Adrenal gland (tissue), 12 donors: ENCODE data around the gene CAMK1D. TPM values are rescaled to one million over a fixed set of nuclear protein-coding genes. Genes with fewer than 3 reads are reported as not detected.
A peak's percentile ranks its signal among the peaks of the same experiment; 100 is the strongest.

Experiments used
- DNase-seq, 7 donors: peaks; one replicate each; pipeline ENCODE4 v3.0.0-alpha.2; 2019 to 2020
- H3K27ac ChIP-seq, 5 donors: fragments of 200-600 bp; sonication (generic) in 4 of 5; 1 replicate in 3 of 5; 2 replicates in 2 of 5; pipeline versions ENCODE4 v1.5.1 to v1.8.0; 2016 to 2020; ENCODE audit warnings: mild to moderate bottlenecking in 1 of 5
- H3K27me3 ChIP-seq: fragments of 200-600 bp; 2 replicates; pipeline ENCODE4 v1.8.0; 2021
- H3K36me3 ChIP-seq, 2 donors: fragments of 200-600 bp; replicated peaks in 1 of 2; 1 replicate in 1 of 2; 2 replicates in 1 of 2; pipeline versions ENCODE4 v1.5.1 to v1.8.0; 2018 to 2022
- H3K4me1 ChIP-seq, 2 donors: fragments of 200-600 bp; replicated peaks in 1 of 2; 1 replicate in 1 of 2; 2 replicates in 1 of 2; pipeline versions ENCODE4 v1.5.1 to v1.8.0; 2018 to 2021
- H3K4me3 ChIP-seq, 4 donors: fragments of 200-600 bp; sonication (generic) in 3 of 4; one replicate each; pipeline ENCODE4 v1.5.1; 2016 to 2018
- H3K9me3 ChIP-seq, 3 donors: fragments of 200-600 bp; sonication (generic) in 1 of 3; replicated peaks in 1 of 3; 1 replicate in 2 of 3; 2 replicates in 1 of 3; pipeline versions ENCODE4 v1.5.1 to v1.8.0; 2016 to 2021
- CTCF ChIP-seq, 6 experiments: fragments of 450-650 bp in 4 of 6; fragments of 200-600 bp in 2 of 6; sonication (generic) in 1 of 6; IDR thresholded peaks; 1 replicate in 5 of 6; 2 replicates in 1 of 6; pipeline versions ENCODE4 v1.5.1 to v1.8.0; 2016 to 2021; ENCODE audit warnings: antibody characterized with exemption in 6 of 6, mild to moderate bottlenecking in 2 of 6, moderate library complexity in 1 of 6
- POLR2A ChIP-seq, 2 donors: fragments of 450-650 bp; IDR thresholded peaks; one replicate each; pipeline ENCODE4 v1.6.1; 2017; ENCODE audit warnings: antibody characterized with exemption in 2 of 2, mild to moderate bottlenecking in 2 of 2, moderate library complexity in 1 of 2
- WGBS, 4 donors: extraction: QIAGEN DNeasy Blood & Tissue Kit in 2 of 4; methylation state at CpG; one replicate each; pipeline versions ENCODE4 v1.1.5 to v1.1.7; 2013 to 2017; 5-methylcytosine and 5-hydroxymethylcytosine counted together
- intact Hi-C, 2 donors: fragments of 100-400 bp; cut with DNase I; formaldehyde crosslinking; loops; one replicate each; pipeline versions ENCODE4 v1.14.1 to v1.15.0; 2022 to 2023
- polyA plus RNA-seq, 3 donors: library from polyadenylated mRNA; stranded (reverse); fragments of 200-250 nt in 2 of 3; fragments of 350-450 nt in 1 of 3; fragmentation: Illumina TruSeq in 1 of 3; extraction: RNeasy Lipid Tissue Mini Kit (QIAGEN cat#74804) in 1 of 3; gene quantifications; one replicate each; pipeline ENCODE4 v1.2.3, GENCODE V29; 2013 to 2014
- total RNA-seq, 9 donors: library from RNA; depleted of rRNA in 4 of 9; stranded (reverse); fragments of >200 nt in 4 of 9; fragments of 120-200 nt in 1 of 9; fragmentation: NEBNext Ultra II Directional in 1 of 9; extraction: Animal tissue kit (Norgen Biotek cat#: 25700) in 1 of 9; gene quantifications; one replicate each; pipeline versions ENCODE4 v1.1.0 to v1.2.4, GENCODE V29; 2013 to 2023
- donor health status: healthy with polysubstance abuse.
- donor health status: Bipolar disorder and iron deficiency.
- donor health status: DM: yes; HTN: yes; CAD: no.
- donor health status: DM: no; HTN: no; CAD: no.
- donor health status: DM: no; HTN: no; CAD: no.
- donor health status: DM: yes; HTN: yes; CAD: no.

Gene CAMK1D
- total and polyA plus RNA-seq, 12 donors, result 2.3 to 9.4 (median 6.5) TPM

DNA sequence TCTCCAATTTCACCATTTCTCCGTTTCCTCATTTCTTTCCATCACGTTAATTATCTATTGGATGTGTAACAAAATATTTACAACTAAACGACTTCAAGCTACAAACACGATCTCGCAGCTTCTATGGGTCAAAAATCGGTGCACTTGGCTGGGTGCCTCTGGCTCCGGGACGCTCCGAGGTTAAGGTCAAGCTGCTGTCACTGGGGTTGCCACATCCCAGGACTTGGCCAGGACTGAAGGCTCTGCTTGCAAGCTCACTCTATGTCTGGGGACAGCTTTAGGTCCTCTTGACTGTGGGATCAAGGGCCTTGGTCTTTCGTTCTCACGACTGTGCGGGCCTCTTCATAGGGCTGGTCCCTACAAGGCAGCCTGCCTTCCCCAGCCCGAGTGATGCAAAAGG is 492.5 kb downstream of the CAMK1D start:
- H3K4me3 ChIP-seq, result no peak overlapping the region
- intact Hi-C loops, result no loop called here
- peak in 6 of 7 donors; percentile 48 to 80 (median 64) for DNase-seq

DNA sequence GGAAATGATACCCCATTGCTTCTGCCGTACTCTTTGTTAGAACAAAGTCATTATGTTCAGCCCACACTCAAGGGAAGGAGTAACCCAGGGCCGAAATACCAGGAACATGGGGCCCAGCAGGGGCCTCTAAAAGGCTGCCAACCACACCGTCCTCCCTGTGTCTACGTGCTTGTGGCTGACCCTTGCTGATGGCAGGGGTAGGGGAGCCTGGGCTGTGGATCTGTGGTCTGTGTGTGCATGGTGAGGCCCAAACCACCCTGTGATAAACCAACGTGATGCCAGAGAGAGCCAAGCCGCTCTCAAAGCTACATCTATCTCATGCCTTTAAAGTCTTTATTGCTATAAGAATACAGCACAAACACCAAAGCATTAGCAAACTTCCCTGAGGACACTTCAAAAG is 493.0 kb downstream of the CAMK1D start:
- H3K9me3 ChIP-seq, result no peaks in the 10 kb centered on the region
- 80 to 97% (median 93%) methylated on average over 4 to 6 of the region's 6 CpGs for WGBS, 4 donors

More for the DNA sequence above, 492.5 kb downstream of the CAMK1D start:
- Histone ChIP-seq H3K27ac (no peak overlapping the region), H3K36me3 (no peaks in the 10 kb centered on the region), H3K4me1 (peaks cover 0 to 26% of the 10 kb centered on the region in 2 donors), H3K9me3 (no peaks in the 10 kb centered on the region), H3K27me3 (no peaks in the 10 kb centered on the region)
- WGBS, 4 donors, result 50 to 63% (median 53%) methylated on average over 9 to 13 of the region's 13 CpGs
- TF ChIP-seq POLR2A (IDR thresholded peaks at IDR 0.05) (no peak), CTCF (IDR thresholded peaks at IDR 0.05) (no peak)

DNA sequence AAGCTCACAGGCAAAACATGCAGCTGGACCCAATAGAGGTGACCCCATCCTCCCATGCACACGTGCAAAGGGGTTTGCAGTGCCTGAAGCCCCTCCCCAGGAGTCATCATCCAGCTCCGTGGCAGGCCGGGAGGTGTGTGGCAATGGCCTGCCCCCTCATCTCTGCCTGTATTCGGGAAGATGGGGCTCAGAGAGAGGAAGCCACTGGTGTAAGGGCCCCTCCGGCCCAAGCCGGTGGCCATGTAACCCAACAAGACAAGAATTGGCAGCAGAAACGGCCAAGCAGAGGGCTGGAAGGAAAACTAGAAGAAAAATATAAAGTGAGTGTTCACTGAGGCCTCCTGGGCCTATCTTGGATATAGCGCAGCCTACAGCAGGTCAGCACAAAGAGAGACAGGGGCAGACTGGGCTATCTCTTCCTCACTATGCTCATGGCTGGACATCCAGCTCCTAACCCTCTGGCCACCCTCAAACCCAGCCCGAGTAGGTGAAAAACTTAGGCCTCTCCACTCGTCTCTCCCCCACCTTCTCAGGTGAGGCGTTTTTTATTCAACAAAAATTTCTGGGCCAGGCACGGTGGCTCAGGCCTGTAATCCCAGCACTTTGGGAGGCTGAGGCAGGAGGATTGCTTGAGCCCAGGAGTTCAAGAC is 494.1 kb downstream of the CAMK1D start:
- H3K9me3 ChIP-seq, result no peaks in the 10 kb centered on the region
- H3K27ac ChIP-seq, result no peak overlapping the region
- H3K36me3 ChIP-seq, result no peaks in the 10 kb centered on the region
- no peak for DNase-seq
- H3K27me3 ChIP-seq, result no peaks in the 10 kb centered on the region
- intact Hi-C loops, result no loop called here
- TF ChIP-seq CTCF (IDR thresholded peaks at IDR 0.05) (no peak), POLR2A (IDR thresholded peaks at IDR 0.05) (no peak)
- 88 to 94% (median 92%) methylated on average over 12 of the region's 12 CpGs for WGBS, 4 donors
- H3K4me3 ChIP-seq, result no peak overlapping the region
- peaks cover 0 to 26% of the 10 kb centered on the region in 2 donors for H3K4me1 ChIP-seq

More for the DNA sequence above, 493.0 kb downstream of the CAMK1D start:
- no peaks in the 10 kb centered on the region for H3K36me3 ChIP-seq
- DNase-seq, result no peak
- TF ChIP-seq CTCF (IDR thresholded peaks at IDR 0.05) (no peak), POLR2A (IDR thresholded peaks at IDR 0.05) (no peak)
- no peak overlapping the region for H3K27ac ChIP-seq
- no peak overlapping the region for H3K4me3 ChIP-seq
- intact Hi-C loops, result no loop called here
- H3K27me3 ChIP-seq, result no peaks in the 10 kb centered on the region
- peaks cover 0 to 26% of the 10 kb centered on the region in 2 donors for H3K4me1 ChIP-seq

GRCh38 chr10:12844811-12845483 is 495.6 kb downstream of the CAMK1D start:
- peak; percentile 25 to 64 (median 37) for DNase-seq
- Histone ChIP-seq H3K27ac (peak overlapping the region in 2 of 5 donors; percentile 51 to 68), H3K9me3 (no peaks in the 10 kb centered on the region), H3K4me1 (peaks cover 0 to 22% of the 10 kb centered on the region in 2 donors), H3K27me3 (no peaks in the 10 kb centered on the region), H3K36me3 (no peaks in the 10 kb centered on the region), H3K4me3 (no peak overlapping the region)
- intact Hi-C loops, result no loop called here
- TF ChIP-seq POLR2A (IDR thresholded peaks at IDR 0.05), result no peak
- no peak for TF ChIP-seq CTCF (IDR thresholded peaks at IDR 0.05)
- 21 to 23% (median 21%) methylated on average over 10 to 11 of the region's 11 CpGs for WGBS, 4 donors
